HepG2 (cell line): ENCODE measurements around the gene SMARCE1. TPM values are rescaled to one million over a fixed set of nuclear protein-coding genes. Genes with fewer than 3 reads are reported as not detected.

Source experiments
- ATAC-seq: fragments of 200-7000 bp; cut with Tn5 transposase; 3 replicates; pipeline ENCODE4 v1.9.1; 2020; ENCODE audit warnings: mild to moderate bottlenecking, moderate library complexity
- BruUV-seq: library from RNA; stranded (reverse); fragments of 400-500 nt; replicated peaks from 2 replicates; lab custom pipeline; 2021; lab: Mats Ljungman, UMichigan
- CTCF ChIA-PET: fragments of 300-600 bp; formaldehyde crosslinking; extraction: SDS; loops from one replicate; lab custom pipeline; 2021; ENCODE audit warnings: low total read pairs, inconsistent platforms, low intra/inter-chr PET ratio; lab: Yijun Ruan, JAX
- POLR2A ChIA-PET: fragments of 350-600 bp; sonication (Branson Sonifier 250); formaldehyde crosslinking; loops from one replicate; lab custom pipeline; 2020; ENCODE audit warnings: antibody characterized with exemption, inconsistent platforms; lab: Yijun Ruan, JAX
- DNase-seq: peaks from one replicate; pipeline ENCODE4 v3.0.0-alpha.2; 2015; ENCODE audit warnings: low spot score
- FAIRE-seq: peaks from 3 replicates; lab custom pipeline; 2011; peaks lifted over from hg19 to GRCh38; lab: Jason Lieb, UNC
- H2AFZ ChIP-seq: one replicate; pipeline ENCODE4 v1.6.1; 2011; ENCODE audit warnings: low read length, inconsistent platforms
- H3K27ac ChIP-seq: fragments of 300-600 bp; 3 replicates; pipeline ENCODE4 v1.8.0; 2011; ENCODE audit warnings: mixed run types, mild to moderate bottlenecking, mixed read lengths, low read length, inconsistent platforms; ENCODE audit not compliant: insufficient read depth; ENCODE audit errors: extremely low read length
- H3K27me3 ChIP-seq, 2 experiments: fragments of 200-600 bp in 1 of 2; 2 replicates in 1 of 2; 3 replicates in 1 of 2; pipeline versions ENCODE4 v1.6.0 to v1.8.0; 2011; ENCODE audit warnings: low read length in 2 of 2, mild to moderate bottlenecking in 2 of 2, moderate library complexity in 2 of 2, inconsistent platforms in 1 of 2; ENCODE audit not compliant: insufficient read depth in 2 of 2, control insufficient read depth in 1 of 2
- H3K36me3 ChIP-seq, 2 experiments: fragments of 200-600 bp in 1 of 2; replicated peaks in 1 of 2; 2 replicates in 1 of 2; 3 replicates in 1 of 2; pipeline versions ENCODE4 v1.5.1 to v1.8.0; 2011; ENCODE audit warnings: low read length in 2 of 2, inconsistent platforms in 1 of 2; ENCODE audit not compliant: insufficient read depth in 2 of 2, control insufficient read depth in 1 of 2
- H3K4me1 ChIP-seq: 2 replicates; pipeline ENCODE4 v1.5.1; 2012; ENCODE audit warnings: low read length, inconsistent platforms; ENCODE audit not compliant: insufficient read depth
- H3K4me2 ChIP-seq: 2 replicates; pipeline ENCODE4 v1.6.0; 2011; ENCODE audit warnings: low read depth, low read length, inconsistent platforms
- H3K4me3 ChIP-seq, 3 experiments: fragments of 200-600 bp in 1 of 3; sonication (generic), shearing (Covaris generic) in 1 of 3; replicated peaks in 1 of 3; 2 replicates each; pipeline ENCODE4 v1.5.1; 2011 to 2016; ENCODE audit warnings: low read length in 3 of 3, inconsistent platforms in 2 of 3, low read depth in 2 of 3, mild to moderate bottlenecking in 2 of 3, control low read depth in 1 of 3, mixed read lengths in 1 of 3; ENCODE audit not compliant: insufficient read depth in 1 of 3
- H3K79me2 ChIP-seq: one replicate; pipeline ENCODE4 v1.6.1; 2011; ENCODE audit warnings: low read length, inconsistent platforms; ENCODE audit not compliant: insufficient read depth
- H3K9ac ChIP-seq: 2 replicates; pipeline ENCODE4 v1.6.0; 2011; ENCODE audit warnings: mild to moderate bottlenecking, low read depth, low read length, inconsistent platforms; ENCODE audit not compliant: insufficient read depth
- H3K9me3 ChIP-seq: 2 replicates; pipeline ENCODE4 v1.5.1; 2012; ENCODE audit warnings: mild to moderate bottlenecking, low read length
- H4K20me1 ChIP-seq: 2 replicates; pipeline ENCODE4 v1.6.0; 2011; ENCODE audit warnings: inconsistent platforms, mild to moderate bottlenecking, low read length, moderate library complexity; ENCODE audit not compliant: insufficient read depth
- SOX13 ChIP-seq, 3 experiments: fragments of 450-650 bp in 1 of 3; sonication (generic) in 1 of 3; formaldehyde crosslinking in 1 of 3; IDR thresholded peaks in 2 of 3; conservative IDR thresholded peaks in 1 of 3; 2 replicates each; pipeline versions ENCODE4 v1.5.0 to v1.6.1; 2016 to 2020; ENCODE audit warnings: antibody characterized with exemption in 1 of 3, mild to moderate bottlenecking in 1 of 3, missing compliant biosample characterization in 1 of 3, missing genetic modification reagents in 1 of 3, moderate library complexity in 1 of 3
- SYNCRIP ChIP-seq: fragments of 200-400 bp; formaldehyde crosslinking; IDR thresholded peaks from 2 replicates; pipeline ENCODE4 v1.6.1; 2018; ENCODE audit warnings: mild to moderate bottlenecking, low read depth, low read length; ENCODE audit not compliant: insufficient read depth
- TP53 ChIP-seq: sonication (generic); formaldehyde crosslinking; conservative IDR thresholded peaks from 2 replicates; pipeline ENCODE4 v1.4.0; 2020; ENCODE audit warnings: missing genetic modification reagents
- WGBS: methylation state at CpG from one replicate; pipeline ENCODE4 v1.1.6; 2017; ENCODE audit warnings: low lambda C conversion rate; 5-methylcytosine and 5-hydroxymethylcytosine counted together
- in situ Hi-C: cut with HindIII; loops from 2 replicates; pipeline ENCODE4 v1.10.0; 2017; ENCODE audit warnings: low pct_unique_long_range_greater_than_20kb; ENCODE audit not compliant: extremely low pct_ligation_motif_present
- intact Hi-C: fragments of 100-400 bp; cut with micrococcal nuclease; formaldehyde crosslinking; loops from one replicate; pipeline ENCODE4 v1.10.0; 2022; ENCODE audit not compliant: unreplicated experiment
- polyA plus RNA-seq, 8 experiments: library from polyadenylated mRNA; depleted of rRNA in 3 of 8; stranded (reverse) in 7 of 8; unstranded in 1 of 8; fragments of >200 nt; fragmentation: Illumina TruSeq in 4 of 8; extraction: Trizol in 4 of 8; gene quantifications; 2 replicates each; pipeline versions ENCODE4 v1.2.1 to v1.2.3, GENCODE V29; 2011 to 2016; ENCODE audit warnings: low read depth in 4 of 8, missing spikeins in 1 of 8, mixed read lengths in 1 of 8; ENCODE audit not compliant: insufficient read depth in 1 of 8
- total RNA-seq, 5 experiments: library from RNA; depleted of rRNA; stranded (reverse); fragments of >200 nt; fragmentation: Illumina TruSeq; extraction: Trizol; gene quantifications; 2 replicates each; pipeline ENCODE4 v1.2.3, GENCODE V29; 2016; ENCODE audit warnings: low read depth in 1 of 5
- TF ChIP-seq, protein P1 (sequence below): sonication (generic); formaldehyde crosslinking; IDR thresholded peaks from 2 replicates; pipeline ENCODE4 v1.8.0; 2022; ENCODE audit warnings: mild to moderate bottlenecking, missing genetic modification reagents; ENCODE audit not compliant: insufficient replicate concordance
- TF ChIP-seq, protein P2 (sequence below), 2 experiments: sonication (generic) in 1 of 2; formaldehyde crosslinking in 1 of 2; IDR thresholded peaks; 2 replicates each; pipeline versions ENCODE4 v1.4.0 to v1.6.1; 2016 to 2020; ENCODE audit warnings: borderline replicate concordance in 1 of 2, low read depth in 1 of 2, mild to moderate bottlenecking in 1 of 2, missing genetic modification reagents in 1 of 2

SMARCE1 gene
- total and polyA plus RNA-seq, 2 of the 13 experiments (the other 11 are each of a cell fraction or from before 2014, with no cell fraction given), result 43.5 to 127 TPM

DNA sequence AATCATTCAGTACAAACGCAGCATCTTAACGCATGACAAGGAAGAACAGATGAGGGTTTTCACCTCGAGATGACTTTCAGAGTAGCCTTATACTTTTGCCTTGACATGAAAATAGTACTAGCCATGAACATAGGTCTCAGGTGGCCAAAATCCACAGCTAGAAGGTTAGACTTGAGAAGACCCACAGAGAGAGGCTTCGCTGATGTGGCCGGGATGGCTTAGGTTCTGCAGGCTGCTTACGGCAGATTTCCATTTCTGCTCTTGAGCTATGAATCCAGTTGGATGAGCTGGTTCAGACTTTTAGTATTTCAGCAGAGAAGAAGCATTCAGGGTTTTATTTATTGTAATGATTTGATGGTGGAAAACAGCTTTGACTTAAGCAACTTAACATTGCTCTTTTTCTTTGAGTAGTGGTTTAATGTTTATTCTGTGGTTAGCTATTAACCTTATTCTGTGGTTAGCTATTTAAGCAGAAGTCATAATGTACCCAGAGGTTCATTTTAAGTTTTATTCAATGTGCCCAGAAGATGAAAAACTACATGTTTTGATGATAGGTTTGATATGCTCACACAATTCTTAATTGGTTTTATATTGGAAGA lies 48.4 kb upstream of the SMARCE1 start:
- no peak overlapping the region for H2AFZ ChIP-seq
- DNase-seq (no peak), ATAC-seq (peak; percentile 62), FAIRE-seq (peak; percentile 32)
- no peaks in the 10 kb centered on the region for H3K36me3 ChIP-seq
- POLR2A ChIA-PET, result interaction anchor here (1.0 kb wide), 1 partner anchor 48 kb away, joined by 4 read pairs; the partner anchor contains the start of gene SMARCE1
- peak overlapping the region; percentile 54 for H3K4me2 ChIP-seq
- peaks cover 19% of the 10 kb centered on the region for H3K4me1 ChIP-seq
- intact Hi-C loops (no loop called here), in situ Hi-C loops (no loop called here)
- 19% methylated on average over 6 of the region's 6 CpGs for WGBS
- H3K27me3 ChIP-seq, result peaks cover 0 to 8% of the 10 kb centered on the region in 2 experiments; a peak in 3 of 5 replicates
- H3K79me2 ChIP-seq, result no peaks in the 10 kb centered on the region
- H3K27ac ChIP-seq, result no peak overlapping the region
- H3K4me3 ChIP-seq, result 0 out of 6 replicates have a peak overlapping the region, but pooled peaks of 1 of the 3 experiments have one; percentile 17
- TF ChIP-seq, protein P1, sequence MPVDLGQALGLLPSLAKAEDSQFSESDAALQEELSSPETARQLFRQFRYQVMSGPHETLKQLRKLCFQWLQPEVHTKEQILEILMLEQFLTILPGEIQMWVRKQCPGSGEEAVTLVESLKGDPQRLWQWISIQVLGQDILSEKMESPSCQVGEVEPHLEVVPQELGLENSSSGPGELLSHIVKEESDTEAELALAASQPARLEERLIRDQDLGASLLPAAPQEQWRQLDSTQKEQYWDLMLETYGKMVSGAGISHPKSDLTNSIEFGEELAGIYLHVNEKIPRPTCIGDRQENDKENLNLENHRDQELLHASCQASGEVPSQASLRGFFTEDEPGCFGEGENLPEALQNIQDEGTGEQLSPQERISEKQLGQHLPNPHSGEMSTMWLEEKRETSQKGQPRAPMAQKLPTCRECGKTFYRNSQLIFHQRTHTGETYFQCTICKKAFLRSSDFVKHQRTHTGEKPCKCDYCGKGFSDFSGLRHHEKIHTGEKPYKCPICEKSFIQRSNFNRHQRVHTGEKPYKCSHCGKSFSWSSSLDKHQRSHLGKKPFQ (CRISPR knock-in tag), result no peak
- no peak for TF ChIP-seq SOX13 (IDR thresholded peaks at IDR 0.05)
- no peak; a peak in 1 of 4 replicates for TF ChIP-seq SOX13 (CRISPR knock-in tag; conservative IDR thresholded peaks at IDR 0.05 in 1 of 2, IDR thresholded peaks at IDR 0.05 in 1 of 2)
- TF ChIP-seq, protein P2, sequence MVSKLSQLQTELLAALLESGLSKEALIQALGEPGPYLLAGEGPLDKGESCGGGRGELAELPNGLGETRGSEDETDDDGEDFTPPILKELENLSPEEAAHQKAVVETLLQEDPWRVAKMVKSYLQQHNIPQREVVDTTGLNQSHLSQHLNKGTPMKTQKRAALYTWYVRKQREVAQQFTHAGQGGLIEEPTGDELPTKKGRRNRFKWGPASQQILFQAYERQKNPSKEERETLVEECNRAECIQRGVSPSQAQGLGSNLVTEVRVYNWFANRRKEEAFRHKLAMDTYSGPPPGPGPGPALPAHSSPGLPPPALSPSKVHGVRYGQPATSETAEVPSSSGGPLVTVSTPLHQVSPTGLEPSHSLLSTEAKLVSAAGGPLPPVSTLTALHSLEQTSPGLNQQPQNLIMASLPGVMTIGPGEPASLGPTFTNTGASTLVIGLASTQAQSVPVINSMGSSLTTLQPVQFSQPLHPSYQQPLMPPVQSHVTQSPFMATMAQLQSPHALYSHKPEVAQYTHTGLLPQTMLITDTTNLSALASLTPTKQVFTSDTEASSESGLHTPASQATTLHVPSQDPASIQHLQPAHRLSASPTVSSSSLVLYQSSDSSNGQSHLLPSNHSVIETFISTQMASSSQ (IDR thresholded peaks at IDR 0.05; ENCODE audit: low read depth), result 0 out of 2 replicates have a peak, but pooled peaks have one; percentile 44
- TF ChIP-seq, protein P2 (CRISPR knock-in tag; IDR thresholded peaks at IDR 0.05; ENCODE audit: borderline replicate concordance), result no peak; the same call in 1 of the 2 replicates
- no peak for TF ChIP-seq SYNCRIP
- TF ChIP-seq TP53 (CRISPR knock-in tag), result no peak
- no peak overlapping the region for H3K9ac ChIP-seq
- H3K9me3 ChIP-seq, result no peaks in the 10 kb centered on the region
- no TSS peak for BruUV-seq
- H4K20me1 ChIP-seq, result no peaks in the 10 kb centered on the region
- CTCF ChIA-PET, result no interaction called here
